IPS-20b (cell line): ENCODE data around the gene FIBCD1.

ENCODE experiments used
- H3K27ac ChIP-seq: one replicate; pipeline ENCODE4 v1.5.1; 2013; ENCODE audit warnings: low read length
- H3K27me3 ChIP-seq: 2 replicates; pipeline ENCODE4 v1.6.1; 2013; ENCODE audit warnings: mild to moderate bottlenecking, low read length, inconsistent platforms; ENCODE audit not compliant: insufficient read depth
- H3K36me3 ChIP-seq: 2 replicates; pipeline ENCODE4 v1.6.1; 2013; ENCODE audit warnings: low read depth, mild to moderate bottlenecking, inconsistent platforms, low read length, moderate library complexity; ENCODE audit not compliant: insufficient read depth
- H3K4me1 ChIP-seq: 2 replicates; pipeline ENCODE4 v1.6.1; 2013; ENCODE audit warnings: mild to moderate bottlenecking, control low read depth, inconsistent platforms, low read length, moderate library complexity; ENCODE audit not compliant: insufficient read depth
- H3K4me3 ChIP-seq: 2 replicates; pipeline ENCODE4 v1.5.1; 2013; ENCODE audit warnings: mild to moderate bottlenecking, low read length, inconsistent platforms
- H3K9ac ChIP-seq: 2 replicates; pipeline ENCODE4 v1.6.1; 2013; ENCODE audit warnings: low read depth, mild to moderate bottlenecking, inconsistent platforms, low read length, moderate library complexity
- H3K9me3 ChIP-seq: 2 replicates; pipeline ENCODE4 v1.6.1; 2013; ENCODE audit warnings: mild to moderate bottlenecking, low read depth, low read length, inconsistent platforms; ENCODE audit not compliant: insufficient read depth

The FIBCD1 gene

GRCh38 chr9:130972957-130973685 lies 34.1 kb upstream of the FIBCD1 start:
- no peak overlapping the region for H3K9ac ChIP-seq
- H3K36me3 ChIP-seq = no peaks in the 10 kb centered on the region
- no peaks in the 10 kb centered on the region for H3K9me3 ChIP-seq
- H3K4me3 ChIP-seq = no peak overlapping the region
- 0 out of 2 replicates have a peak, but pooled peaks cover 3% of the 10 kb centered on the region for H3K27me3 ChIP-seq
- no peak overlapping the region for H3K27ac ChIP-seq
- no peaks in the 10 kb centered on the region for H3K4me1 ChIP-seq

- Histone ChIP-seq H3K27ac (no peak overlapping the region), H3K9ac (no peak overlapping the region), H3K27me3 (0 out of 2 replicates have a peak, but pooled peaks cover 3% of the 10 kb centered on the region), H3K9me3 (no peaks in the 10 kb centered on the region), H3K4me3 (no peak overlapping the region), H3K36me3 (no peaks in the 10 kb centered on the region), H3K4me1 (no peaks in the 10 kb centered on the region)
Measured at GRCh38 chr9:130972277-130972956, 33.4 kb upstream of the FIBCD1 start.

GRCh38 chr9:130971294-130971849 lies 32.3 kb upstream of the FIBCD1 start:
- Histone ChIP-seq H3K27ac (no peak overlapping the region), H3K4me3 (no peak overlapping the region), H3K4me1 (no peaks in the 10 kb centered on the region), H3K36me3 (no peaks in the 10 kb centered on the region), H3K9ac (no peak overlapping the region), H3K27me3 (0 out of 2 replicates have a peak, but pooled peaks cover 3% of the 10 kb centered on the region), H3K9me3 (no peaks in the 10 kb centered on the region)

GRCh38 chr9:130970855-130971254 lies 31.8 kb upstream of the FIBCD1 start:
- 0 out of 2 replicates have a peak, but pooled peaks cover 3% of the 10 kb centered on the region for H3K27me3 ChIP-seq
- H3K36me3 ChIP-seq = no peaks in the 10 kb centered on the region
- no peaks in the 10 kb centered on the region for H3K9me3 ChIP-seq
- no peak overlapping the region for H3K27ac ChIP-seq
- H3K4me1 ChIP-seq = no peaks in the 10 kb centered on the region
- H3K4me3 ChIP-seq = no peak overlapping the region
- H3K9ac ChIP-seq = no peak overlapping the region

GRCh38 chr9:130970052-130970451 lies 31.0 kb upstream of the FIBCD1 start:
- no peak overlapping the region for H3K9ac ChIP-seq
- no peaks in the 10 kb centered on the region for H3K36me3 ChIP-seq
- H3K4me3 ChIP-seq = no peak overlapping the region
- 0 out of 2 replicates have a peak, but pooled peaks cover 3% of the 10 kb centered on the region for H3K27me3 ChIP-seq
- H3K27ac ChIP-seq = no peak overlapping the region
- no peaks in the 10 kb centered on the region for H3K9me3 ChIP-seq
- H3K4me1 ChIP-seq = no peaks in the 10 kb centered on the region

GRCh38 chr9:130965680-130966079 lies 26.6 kb upstream of the FIBCD1 start:
- Histone ChIP-seq H3K36me3 (no peaks in the 10 kb centered on the region), H3K27me3 (no peaks in the 10 kb centered on the region), H3K4me3 (no peak overlapping the region), H3K27ac (no peak overlapping the region), H3K4me1 (no peaks in the 10 kb centered on the region), H3K9ac (no peak overlapping the region), H3K9me3 (no peaks in the 10 kb centered on the region)

GRCh38 chr9:130963916-130964315 lies 24.9 kb upstream of the FIBCD1 start:
- no peak overlapping the region for H3K27ac ChIP-seq
- no peaks in the 10 kb centered on the region for H3K27me3 ChIP-seq
- no peaks in the 10 kb centered on the region for H3K36me3 ChIP-seq

GRCh38 chr9:130963337-130963908 lies 24.4 kb upstream of the FIBCD1 start:
- H3K27ac ChIP-seq = no peak overlapping the region
- H3K4me3 ChIP-seq = no peak overlapping the region
- H3K9ac ChIP-seq = no peak overlapping the region
- peaks cover 3% of the 10 kb centered on the region; the same call in 1 of the 2 replicates for H3K9me3 ChIP-seq
- H3K36me3 ChIP-seq = no peaks in the 10 kb centered on the region
- no peaks in the 10 kb centered on the region for H3K27me3 ChIP-seq
- no peaks in the 10 kb centered on the region for H3K4me1 ChIP-seq

More at GRCh38 chr9:130963916-130964315, 24.9 kb upstream of the FIBCD1 start:
- Histone ChIP-seq H3K4me1 (no peaks in the 10 kb centered on the region), H3K9ac (no peak overlapping the region), H3K9me3 (no peaks in the 10 kb centered on the region), H3K4me3 (no peak overlapping the region)

GRCh38 chr9:130962418-130963316 lies 23.6 kb upstream of the FIBCD1 start:
- H3K9me3 ChIP-seq = peaks cover 3% of the 10 kb centered on the region; the same call in 1 of the 2 replicates
- H3K36me3 ChIP-seq = no peaks in the 10 kb centered on the region
- no peaks in the 10 kb centered on the region for H3K4me1 ChIP-seq
- no peaks in the 10 kb centered on the region for H3K27me3 ChIP-seq
- H3K9ac ChIP-seq = no peak overlapping the region
- no peak overlapping the region for H3K27ac ChIP-seq
- no peak overlapping the region for H3K4me3 ChIP-seq

GRCh38 chr9:130961511-130962300 lies 22.7 kb upstream of the FIBCD1 start:
- H3K4me3 ChIP-seq = no peak overlapping the region
- peaks cover 3% of the 10 kb centered on the region; the same call in 1 of the 2 replicates for H3K9me3 ChIP-seq
- H3K36me3 ChIP-seq = no peaks in the 10 kb centered on the region
- no peak overlapping the region for H3K9ac ChIP-seq
- H3K4me1 ChIP-seq = no peaks in the 10 kb centered on the region
- H3K27me3 ChIP-seq = no peaks in the 10 kb centered on the region
- no peak overlapping the region for H3K27ac ChIP-seq
